ENCODE data around the gene ZNF775.
"Not testable (repeated sequence)": the region's sequence is repeated elsewhere in the genome, so short reads cannot be mapped to it uniquely, and the experiment has no call there.

The ZNF775 gene

GRCh38 chr7:150382123-150382843 lies 3.2 kb downstream of the ZNF775 start:
- no peak for DNase-seq (ENCODE audit: low read depth)

- DNase-seq (ENCODE audit: low read depth): no peak
Measured at GRCh38 chr7:150382844-150383225, 3.7 kb downstream of the ZNF775 start.

GRCh38 chr7:150383710-150384397 lies 4.7 kb downstream of the ZNF775 start:
- no peak for DNase-seq (ENCODE audit: low read depth)

- no peak for DNase-seq (ENCODE audit: low read depth)
Measured at GRCh38 chr7:150384406-150385301, 5.5 kb downstream of the ZNF775 start.

DNA sequence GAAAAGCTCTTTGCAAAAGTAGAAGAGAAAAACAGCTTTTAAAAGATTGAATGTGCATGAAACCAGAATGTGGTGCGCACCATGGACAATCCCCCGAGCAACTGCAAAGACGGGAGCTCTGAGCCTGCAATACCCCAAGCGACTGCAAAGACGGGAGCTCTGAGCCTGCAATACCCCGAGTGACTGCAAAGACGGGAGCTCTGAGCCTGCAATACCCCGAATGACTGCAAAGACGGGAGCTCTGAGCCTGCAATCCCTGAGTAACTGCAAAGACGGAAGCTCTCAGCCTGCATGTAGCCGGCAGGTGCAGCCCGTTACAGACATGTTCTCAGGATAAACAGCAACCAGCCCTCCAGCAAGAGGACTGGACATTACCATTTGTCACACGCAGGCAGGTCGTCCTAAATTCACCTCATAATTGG lies 6.2 kb downstream of the ZNF775 start:
- DNase-seq (ENCODE audit: low read depth): no peak

DNA sequence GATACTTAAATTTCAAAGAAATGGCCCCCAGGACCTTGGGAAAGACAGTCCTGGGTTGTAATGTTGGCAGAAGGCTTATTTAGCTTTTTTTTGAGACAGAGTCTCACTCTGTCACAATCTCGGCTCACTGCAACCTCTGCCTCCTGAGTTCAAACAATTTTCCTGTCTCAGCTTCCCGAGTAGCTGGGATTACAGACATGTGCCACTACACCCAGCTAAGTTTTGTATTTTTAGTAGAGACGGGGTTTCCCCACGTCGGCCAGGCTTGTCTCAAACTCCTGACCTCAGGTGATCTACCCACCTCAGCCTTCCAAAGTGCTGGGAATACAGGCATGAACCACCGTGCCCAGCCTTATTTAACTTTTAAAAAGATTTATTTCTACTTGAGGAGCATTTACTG lies 6.8 kb downstream of the ZNF775 start:
- DNase-seq (ENCODE audit: low read depth): not testable (repeated sequence)

DNA sequence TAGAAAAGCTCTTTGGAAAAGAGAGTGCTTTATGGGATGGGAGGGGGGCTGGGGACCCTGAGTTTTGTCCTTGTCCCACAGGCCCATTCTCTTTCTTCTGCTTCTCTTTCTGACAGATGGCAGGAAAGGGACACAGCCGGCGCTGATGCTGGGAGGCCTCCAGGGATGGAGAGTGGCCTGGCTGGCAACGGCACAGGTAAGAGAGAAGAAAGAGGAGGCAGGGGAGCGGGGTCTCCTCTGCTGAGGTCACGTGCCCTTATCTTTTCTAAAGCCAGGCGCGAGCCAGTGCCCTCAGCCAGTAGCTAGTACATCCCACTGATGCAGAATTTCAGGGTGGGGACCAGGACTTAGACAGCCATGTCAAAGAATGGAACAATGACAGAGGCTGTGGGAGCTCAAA lies 9.2 kb downstream of the ZNF775 start:
- DNase-seq (ENCODE audit: low read depth): no peak

DNA sequence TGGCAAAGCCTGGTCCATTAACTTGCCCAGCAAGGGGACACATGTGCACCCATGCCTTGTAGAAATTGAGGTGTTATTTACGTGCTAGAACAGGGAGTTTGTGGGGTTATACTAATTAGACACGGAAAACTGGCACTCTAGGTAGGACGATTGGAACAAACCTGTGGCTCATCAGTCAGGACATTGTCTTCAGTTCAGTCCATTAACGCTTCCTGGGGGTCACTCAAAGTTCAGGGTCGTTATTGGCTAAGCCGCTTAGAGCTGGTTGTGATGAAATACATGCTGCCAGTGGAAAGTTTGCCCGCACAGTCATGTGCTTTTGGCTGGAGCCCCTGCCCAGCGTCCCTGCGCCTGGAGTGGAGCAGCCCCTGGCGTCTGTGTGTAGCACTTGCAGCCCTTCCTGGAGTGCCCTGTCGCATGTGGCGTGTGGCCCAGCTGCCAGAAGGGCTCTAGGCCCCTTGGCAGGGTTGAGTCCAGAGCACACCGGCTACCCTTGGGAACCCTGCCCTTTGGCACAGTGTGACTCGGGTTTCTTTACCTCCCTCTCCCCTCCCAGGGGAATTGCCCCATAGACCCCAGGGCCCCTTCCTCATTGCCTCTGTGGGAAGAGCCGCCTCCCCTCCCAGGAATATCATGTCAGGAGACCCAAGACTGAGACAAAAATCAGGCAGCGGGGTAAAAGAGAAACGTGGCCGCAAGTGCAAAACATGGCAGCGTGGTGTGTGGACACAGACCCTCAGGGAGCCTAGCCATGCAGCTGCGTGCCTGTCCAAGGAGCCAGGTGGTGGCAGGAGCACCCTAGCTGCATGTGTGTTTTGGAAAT lies 9.8 kb downstream of the ZNF775 start:
- no peak for DNase-seq (ENCODE audit: low read depth)

- DNase-seq (ENCODE audit: low read depth): no peak
Measured at GRCh38 chr7:150389532-150389816, 10.3 kb downstream of the ZNF775 start.

GRCh38 chr7:150390205-150390604 lies 11.1 kb downstream of the ZNF775 start:
- DNase-seq (ENCODE audit: low read depth): no peak

DNA sequence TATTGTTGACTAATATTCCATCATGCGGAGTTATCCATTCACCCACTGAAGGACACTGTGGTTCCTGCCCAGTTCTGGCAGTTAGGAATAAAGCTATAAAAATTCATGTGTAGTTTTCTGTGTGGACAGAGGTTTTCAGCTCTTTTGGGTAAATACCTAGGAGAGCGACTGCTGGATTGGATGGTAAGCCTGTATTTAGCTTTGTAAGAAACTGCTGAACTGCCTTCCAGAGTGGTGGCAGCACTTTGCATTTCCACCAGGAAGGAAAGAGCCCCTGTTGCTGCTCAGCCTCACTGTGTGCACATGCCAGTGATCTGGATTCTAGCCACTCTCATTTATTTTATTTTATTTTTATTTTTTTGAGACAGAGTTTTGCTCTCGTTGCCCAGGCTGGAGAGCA lies 14.2 kb downstream of the ZNF775 start:
- no peak for DNase-seq (ENCODE audit: low read depth)

GRCh38 chr7:150396426-150396825 lies 17.3 kb downstream of the ZNF775 start:
- DNase-seq (ENCODE audit: low read depth): no peak

DNA sequence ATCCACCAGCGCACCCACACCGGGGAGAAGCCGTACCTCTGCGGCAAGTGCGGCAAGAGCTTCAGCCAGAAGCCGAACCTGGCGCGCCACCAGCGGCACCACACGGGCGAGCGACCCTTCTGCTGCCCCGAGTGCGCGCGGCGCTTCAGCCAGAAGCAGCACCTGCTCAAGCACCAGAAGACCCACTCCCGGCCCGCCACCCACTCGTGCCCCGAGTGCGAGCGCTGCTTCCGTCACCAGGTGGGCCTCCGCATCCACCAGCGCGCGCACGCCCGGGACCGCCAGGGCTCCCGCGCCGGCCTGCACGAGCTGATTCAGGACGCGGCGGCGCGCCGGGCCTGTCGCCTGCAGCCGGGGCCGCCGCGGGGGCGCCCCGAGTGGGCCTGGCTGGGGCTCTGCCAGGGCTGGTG lies 17.7 kb downstream of the ZNF775 start:
- no peak for DNase-seq (ENCODE audit: low read depth)

- no peak for DNase-seq (ENCODE audit: low read depth)
Measured at GRCh38 chr7:150397346-150398107, 18.4 kb downstream of the ZNF775 start.

GRCh38 chr7:150398108-150398964 lies 19.2 kb downstream of the ZNF775 start:
- DNase-seq (ENCODE audit: low read depth): no peak

DNA sequence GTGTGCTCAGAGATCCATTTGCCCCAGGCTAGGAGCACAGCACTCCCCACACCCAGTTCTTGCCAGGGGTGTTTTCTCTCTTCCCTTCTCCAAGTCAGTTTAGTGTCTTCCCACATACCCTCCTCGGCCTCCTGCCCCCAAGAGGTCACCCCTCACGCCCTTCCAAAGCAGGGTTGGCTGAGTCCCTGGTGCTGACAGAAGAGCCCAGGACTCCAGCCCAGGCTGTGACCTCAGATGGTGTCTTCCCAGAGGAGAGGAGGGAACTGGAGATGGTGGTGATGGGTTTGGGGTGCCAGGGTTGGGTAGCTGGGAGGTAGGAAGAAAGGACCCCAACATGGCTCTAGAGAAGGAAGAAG lies 19.8 kb downstream of the ZNF775 start:
- no peak for DNase-seq (ENCODE audit: low read depth)

- DNase-seq (ENCODE audit: low read depth): no peak
Measured at GRCh38 chr7:150399421-150400007, 20.4 kb downstream of the ZNF775 start.

DNA sequence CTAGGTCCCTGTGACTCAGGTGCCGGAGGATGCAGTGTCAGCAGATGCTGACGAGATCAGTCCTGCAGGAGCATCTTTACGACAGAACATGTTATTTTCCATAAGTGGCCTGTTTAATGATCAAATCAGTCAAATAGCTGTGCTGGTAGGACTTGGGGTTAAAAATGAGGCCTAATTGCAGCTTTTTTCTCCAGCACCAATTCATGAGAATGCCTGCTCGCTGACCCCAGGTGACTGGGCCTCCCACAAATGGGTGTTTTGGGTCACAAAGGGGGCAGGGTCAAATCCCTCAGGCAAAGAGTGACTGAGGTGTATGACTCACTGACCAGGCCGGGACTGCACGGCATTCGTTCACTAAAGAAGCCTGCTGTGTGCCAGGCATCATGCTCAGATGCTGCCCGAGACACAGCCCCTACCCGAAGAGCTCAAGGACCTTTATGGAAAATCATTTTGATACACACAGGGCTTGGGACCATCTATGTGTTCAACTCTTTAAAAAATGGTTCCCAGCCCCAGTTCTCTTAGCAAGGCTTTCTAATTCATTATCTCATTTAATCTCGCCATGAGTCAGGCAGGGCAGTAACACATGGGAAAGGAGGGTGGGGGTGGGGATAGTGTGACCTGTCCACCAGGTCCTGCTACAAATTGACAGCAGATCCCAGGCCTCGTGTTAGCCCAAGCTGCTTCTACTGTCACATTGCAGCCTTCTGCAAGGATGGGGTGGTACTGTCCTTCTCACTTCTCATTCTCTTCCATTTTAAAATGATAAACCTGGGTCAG lies 21.1 kb downstream of the ZNF775 start:
- no peak for DNase-seq (ENCODE audit: low read depth)

DNA sequence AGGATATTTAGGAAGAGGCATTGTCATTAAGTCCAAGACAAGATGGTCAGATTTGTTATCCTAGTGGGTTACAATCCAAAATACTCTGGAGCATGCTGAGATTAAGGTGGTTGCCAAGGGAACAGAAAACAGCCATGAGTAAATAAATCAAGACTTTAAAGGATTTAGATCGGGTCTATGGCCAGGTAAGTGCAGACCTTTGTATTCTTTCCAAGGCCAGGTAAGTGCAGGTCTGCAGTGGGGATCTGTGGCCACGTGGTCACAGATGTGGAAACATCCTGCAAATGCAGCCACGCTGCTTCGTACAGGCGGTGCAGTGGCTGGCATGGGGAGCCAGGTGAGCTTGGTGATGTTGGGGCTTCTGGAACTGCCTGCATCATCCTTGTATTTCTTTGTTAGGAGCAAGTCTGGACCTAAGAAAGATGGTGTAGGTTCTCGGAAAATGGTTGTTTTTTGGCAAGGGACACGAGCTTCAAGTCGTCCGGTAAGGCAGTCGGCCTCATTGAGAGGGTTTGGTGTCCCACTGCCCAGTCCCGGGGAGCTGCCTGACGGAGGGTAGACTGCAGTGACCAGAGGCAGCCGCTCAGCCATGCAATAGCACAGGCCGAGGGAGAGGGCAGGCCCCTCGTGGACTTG lies 21.8 kb downstream of the ZNF775 start:
- no peak for DNase-seq (ENCODE audit: low read depth)

All from stromal cell of bone marrow (primary cell).